ENCODE results near the gene TENT5A. TPM values are rescaled to one million over a fixed set of nuclear protein-coding genes. Genes with fewer than 3 reads are reported as not detected.

Gene TENT5A
- 1.5 and 2.9 TPM in 2 replicates for total RNA-seq (2014; rRNA removed; shearing (Covaris generic))

- Histone ChIP-seq H3K27me3 (ENCODE audit: control insufficient read depth, insufficient read depth, low read length) (peaks cover 25% of the 10 kb centered on the region), H3K4me3 (ENCODE audit: insufficient read depth, low read depth, low read length) (peak within 1 kb of the TSS; percentile 74), H3K36me3 (replicated peaks; ENCODE audit: control insufficient read depth, insufficient read depth, low read length) (no peaks in the 10 kb centered on the region)
- DNase-seq, result peak; percentile 91
Observed at GRCh38 chr6:81752084-81752920, at the start of gene TENT5A. Gene TENT5A, minus strand, starts transcription at chr6:81752681. Its CDS starts 540 bp downstream, at chr6:81752141.

GRCh38 chr6:81801489-81801888 lies 49.0 kb upstream of the TENT5A start:
- H3K27me3 ChIP-seq (ENCODE audit: control insufficient read depth, insufficient read depth, low read length), result no peaks in the 10 kb centered on the region
- no peak for DNase-seq
- H3K4me3 ChIP-seq (ENCODE audit: insufficient read depth, low read depth, low read length), result no peak overlapping the region
- no peaks in the 10 kb centered on the region for H3K36me3 ChIP-seq (replicated peaks; ENCODE audit: control insufficient read depth, insufficient read depth, low read length)

- Histone ChIP-seq H3K36me3 (replicated peaks; ENCODE audit: control insufficient read depth, insufficient read depth, low read length) (no peaks in the 10 kb centered on the region), H3K27me3 (ENCODE audit: control insufficient read depth, insufficient read depth, low read length) (no peaks in the 10 kb centered on the region), H3K4me3 (ENCODE audit: insufficient read depth, low read depth, low read length) (no peak overlapping the region)
- DNase-seq, result no peak
Observed at GRCh38 chr6:81800666-81801065, 48.2 kb upstream of the TENT5A start.

GRCh38 chr6:81799323-81799722 lies 46.8 kb upstream of the TENT5A start:
- DNase-seq, result no peak
- Histone ChIP-seq H3K4me3 (ENCODE audit: insufficient read depth, low read depth, low read length) (no peak overlapping the region), H3K36me3 (replicated peaks; ENCODE audit: control insufficient read depth, insufficient read depth, low read length) (no peaks in the 10 kb centered on the region), H3K27me3 (ENCODE audit: control insufficient read depth, insufficient read depth, low read length) (no peaks in the 10 kb centered on the region)

DNA sequence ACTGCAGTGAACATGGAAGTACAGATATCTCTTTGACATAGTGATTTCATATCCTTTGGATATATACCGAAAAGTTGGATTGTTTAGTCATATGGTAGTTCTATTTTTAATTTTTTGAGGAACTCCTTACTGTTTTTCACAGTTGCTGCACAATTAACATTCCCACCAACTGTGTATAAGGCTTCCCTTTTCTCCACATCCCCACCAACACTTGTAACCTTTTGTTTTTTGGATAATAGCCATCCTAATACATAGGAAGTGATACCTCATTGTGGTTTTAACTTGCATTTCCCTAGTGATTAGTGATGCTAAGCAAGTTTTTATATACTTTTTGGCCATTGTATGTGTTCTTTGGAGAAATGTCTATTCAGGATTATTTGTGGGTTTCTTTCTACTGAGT lies 45.1 kb upstream of the TENT5A start:
- Histone ChIP-seq H3K27me3 (ENCODE audit: control insufficient read depth, insufficient read depth, low read length) (no peaks in the 10 kb centered on the region), H3K36me3 (replicated peaks; ENCODE audit: control insufficient read depth, insufficient read depth, low read length) (no peaks in the 10 kb centered on the region), H3K4me3 (ENCODE audit: insufficient read depth, low read depth, low read length) (no peak overlapping the region)
- DNase-seq, result no peak

DNA sequence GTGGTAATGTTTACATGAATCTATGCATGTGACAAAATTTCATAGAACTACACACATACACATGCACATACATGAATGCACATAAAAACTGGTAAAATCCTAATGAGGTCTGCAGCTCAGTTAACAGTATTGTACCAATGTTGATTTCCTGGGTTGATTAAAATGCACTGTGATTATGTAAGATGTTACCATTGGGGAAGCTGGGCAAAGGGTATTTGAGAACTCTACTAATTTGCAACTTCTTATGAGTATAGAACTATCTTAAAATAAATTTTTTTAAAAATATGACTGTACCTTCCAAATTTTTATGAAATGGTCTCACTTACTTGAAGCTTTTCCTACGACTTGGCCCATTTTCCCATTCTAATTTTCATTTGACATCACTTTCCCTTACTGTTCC lies 43.4 kb upstream of the TENT5A start:
- H3K36me3 ChIP-seq (replicated peaks; ENCODE audit: control insufficient read depth, insufficient read depth, low read length), result no peaks in the 10 kb centered on the region
- H3K27me3 ChIP-seq (ENCODE audit: control insufficient read depth, insufficient read depth, low read length), result no peaks in the 10 kb centered on the region
- no peak for DNase-seq
- H3K4me3 ChIP-seq (ENCODE audit: insufficient read depth, low read depth, low read length), result no peak overlapping the region

GRCh38 chr6:81793821-81794475 lies 41.5 kb upstream of the TENT5A start:
- no peaks in the 10 kb centered on the region for H3K36me3 ChIP-seq (replicated peaks; ENCODE audit: control insufficient read depth, insufficient read depth, low read length)
- H3K4me3 ChIP-seq (ENCODE audit: insufficient read depth, low read depth, low read length), result no peak overlapping the region
- DNase-seq, result no peak

DNA sequence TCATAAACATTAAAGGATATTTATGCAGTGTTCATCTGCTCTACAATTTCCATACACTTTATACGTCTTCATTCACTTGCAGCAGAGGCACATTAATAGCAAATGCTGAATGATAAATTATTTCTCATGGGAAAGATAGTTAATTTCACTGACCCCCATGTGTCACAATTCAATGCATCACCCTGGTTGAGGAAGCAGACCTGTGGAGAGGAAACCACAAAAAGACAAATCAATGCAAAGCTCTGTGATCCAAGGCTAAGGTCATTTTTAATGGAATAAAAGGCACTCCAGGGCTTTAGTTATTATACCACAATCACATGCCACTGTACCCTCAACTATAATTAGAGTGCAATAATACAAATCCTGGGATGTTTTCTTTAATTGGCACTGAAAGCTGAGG lies 40.3 kb upstream of the TENT5A start:
- H3K4me3 ChIP-seq (ENCODE audit: insufficient read depth, low read depth, low read length), result no peak overlapping the region
- H3K36me3 ChIP-seq (replicated peaks; ENCODE audit: control insufficient read depth, insufficient read depth, low read length), result no peaks in the 10 kb centered on the region
- no peaks in the 10 kb centered on the region for H3K27me3 ChIP-seq (ENCODE audit: control insufficient read depth, insufficient read depth, low read length)
- no peak for DNase-seq

More at GRCh38 chr6:81793821-81794475, 41.5 kb upstream of the TENT5A start:
- no peaks in the 10 kb centered on the region for H3K27me3 ChIP-seq (ENCODE audit: control insufficient read depth, insufficient read depth, low read length)

DNA sequence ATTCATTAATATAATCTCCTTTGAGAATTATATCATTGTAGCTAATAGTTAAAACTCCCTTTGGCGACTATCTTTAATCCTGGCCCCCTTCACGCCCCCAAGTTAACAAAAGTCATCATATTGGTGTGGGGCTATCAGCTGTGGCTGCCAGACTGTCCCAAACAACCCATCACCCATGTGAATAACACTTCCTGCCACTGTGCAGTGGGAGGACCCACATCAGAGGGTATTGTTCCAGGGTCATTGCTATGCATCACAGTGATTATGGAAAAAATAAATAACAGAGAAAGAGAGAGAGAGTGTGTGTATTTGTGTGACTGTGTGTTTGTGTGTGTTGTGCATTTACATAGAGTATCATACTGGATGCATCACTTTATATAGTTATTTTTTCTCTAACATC lies 39.3 kb upstream of the TENT5A start:
- Histone ChIP-seq H3K27me3 (ENCODE audit: control insufficient read depth, insufficient read depth, low read length) (no peaks in the 10 kb centered on the region), H3K4me3 (ENCODE audit: insufficient read depth, low read depth, low read length) (no peak overlapping the region), H3K36me3 (replicated peaks; ENCODE audit: control insufficient read depth, insufficient read depth, low read length) (no peaks in the 10 kb centered on the region)
- DNase-seq, result no peak

DNA sequence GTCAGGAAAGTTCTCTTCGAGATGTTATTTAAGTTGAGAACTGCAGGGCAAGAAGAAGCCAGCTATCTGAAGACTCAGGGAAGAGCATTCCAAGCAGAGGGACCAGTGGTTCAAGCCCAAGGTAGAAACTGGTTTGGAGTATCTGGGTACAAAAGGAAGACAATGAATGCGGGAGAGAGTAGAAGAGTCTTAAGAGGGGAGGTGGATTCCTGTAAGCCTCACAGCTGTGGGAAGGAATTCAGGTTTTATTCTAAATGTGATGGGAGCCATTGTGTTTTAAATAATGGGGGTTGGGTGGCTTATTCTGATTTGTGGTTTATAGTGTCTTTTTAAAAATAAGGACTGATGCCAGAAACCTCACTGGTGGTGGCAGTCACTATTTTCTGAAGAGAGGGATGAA lies 37.6 kb upstream of the TENT5A start:
- DNase-seq, result peak; percentile 13
- no peaks in the 10 kb centered on the region for H3K36me3 ChIP-seq (replicated peaks; ENCODE audit: control insufficient read depth, insufficient read depth, low read length)
- H3K4me3 ChIP-seq (ENCODE audit: insufficient read depth, low read depth, low read length), result no peak overlapping the region
- no peaks in the 10 kb centered on the region for H3K27me3 ChIP-seq (ENCODE audit: control insufficient read depth, insufficient read depth, low read length)

- Histone ChIP-seq H3K36me3 (replicated peaks; ENCODE audit: control insufficient read depth, insufficient read depth, low read length) (no peaks in the 10 kb centered on the region), H3K4me3 (ENCODE audit: insufficient read depth, low read depth, low read length) (no peak overlapping the region), H3K27me3 (ENCODE audit: control insufficient read depth, insufficient read depth, low read length) (no peaks in the 10 kb centered on the region)
- DNase-seq, result no peak
Observed at GRCh38 chr6:81789291-81789690, 36.8 kb upstream of the TENT5A start.

DNA sequence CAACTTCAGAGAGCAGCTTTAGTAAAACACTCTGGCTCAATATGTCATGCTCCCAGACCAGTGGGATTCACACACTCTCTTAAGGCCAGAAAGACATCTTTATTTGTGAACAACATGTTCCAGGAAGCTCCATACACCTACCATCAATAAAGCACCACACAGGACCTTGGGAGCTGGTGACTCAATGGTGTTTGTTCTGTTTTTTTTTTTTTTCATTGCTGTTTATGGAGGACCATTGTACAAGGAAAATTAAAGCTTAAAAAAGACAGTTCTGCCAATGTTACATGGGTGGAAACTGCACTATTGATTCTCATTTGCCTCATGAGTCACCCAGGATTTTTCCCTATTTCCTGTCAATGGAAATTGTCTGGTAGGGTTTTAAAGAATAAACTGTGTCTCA lies 36.3 kb upstream of the TENT5A start:
- H3K4me3 ChIP-seq (ENCODE audit: insufficient read depth, low read depth, low read length), result no peak overlapping the region
- no peak for DNase-seq
- H3K36me3 ChIP-seq (replicated peaks; ENCODE audit: control insufficient read depth, insufficient read depth, low read length), result no peaks in the 10 kb centered on the region
- H3K27me3 ChIP-seq (ENCODE audit: control insufficient read depth, insufficient read depth, low read length), result no peaks in the 10 kb centered on the region

DNA sequence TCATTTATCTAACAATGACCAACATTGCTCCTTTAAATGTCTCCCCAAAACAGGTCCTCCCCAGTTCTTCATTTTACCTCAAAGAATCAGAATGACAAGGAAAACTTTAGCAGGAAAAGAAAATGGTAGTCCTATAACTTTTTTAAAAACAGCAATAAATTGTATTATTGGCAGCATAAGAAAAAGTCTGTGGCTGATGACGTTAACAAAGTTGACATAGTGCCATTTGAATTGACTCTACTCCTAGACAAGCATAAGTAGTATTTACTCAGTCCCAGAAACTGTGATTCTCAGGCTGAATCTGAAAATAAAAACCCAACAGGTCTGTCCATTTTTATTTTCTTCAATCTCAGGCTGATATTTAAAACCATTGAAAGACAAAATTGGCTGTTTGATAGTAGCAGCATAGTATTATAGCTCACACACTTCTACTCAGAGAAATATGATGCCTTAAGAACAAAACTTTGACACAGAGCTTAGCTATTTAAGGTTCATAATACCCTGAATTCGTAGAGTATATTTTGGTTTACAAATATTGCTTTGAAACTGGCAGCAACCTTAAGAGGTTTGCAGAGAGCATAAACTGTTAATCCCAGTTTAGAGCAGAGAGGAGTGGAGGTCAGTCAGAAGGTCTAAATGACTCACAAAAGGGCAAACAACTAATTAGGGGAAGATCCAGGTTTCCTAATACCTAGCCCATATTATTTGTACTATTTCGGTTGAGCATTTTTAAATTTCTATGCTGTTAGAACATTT lies 35.0 kb upstream of the TENT5A start:
- Histone ChIP-seq H3K27me3 (ENCODE audit: control insufficient read depth, insufficient read depth, low read length) (no peaks in the 10 kb centered on the region), H3K36me3 (replicated peaks; ENCODE audit: control insufficient read depth, insufficient read depth, low read length) (no peaks in the 10 kb centered on the region), H3K4me3 (ENCODE audit: insufficient read depth, low read depth, low read length) (no peak overlapping the region)
- DNase-seq, result no peak

DNA sequence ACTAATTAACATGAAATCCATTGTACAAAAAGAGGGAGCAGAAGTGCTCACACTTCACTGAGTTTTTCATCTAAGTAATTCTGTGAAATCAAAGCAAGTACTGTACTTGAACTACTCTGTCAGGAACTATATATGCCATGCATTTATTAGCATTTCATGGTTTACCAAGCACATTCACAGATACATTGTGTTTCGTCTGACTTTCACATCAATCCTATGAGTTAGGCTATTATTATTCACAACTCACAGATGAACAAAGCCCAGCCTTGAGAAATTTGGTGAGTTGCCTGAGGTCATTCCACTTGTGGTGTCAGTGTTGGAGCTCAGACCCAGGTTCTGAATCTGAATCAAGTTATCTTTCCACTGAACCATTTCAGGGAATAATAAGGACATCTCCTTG lies 33.7 kb upstream of the TENT5A start:
- no peak for DNase-seq
- Histone ChIP-seq H3K4me3 (ENCODE audit: insufficient read depth, low read depth, low read length) (no peak overlapping the region), H3K36me3 (replicated peaks; ENCODE audit: control insufficient read depth, insufficient read depth, low read length) (no peaks in the 10 kb centered on the region), H3K27me3 (ENCODE audit: control insufficient read depth, insufficient read depth, low read length) (no peaks in the 10 kb centered on the region)

- H3K27me3 ChIP-seq (ENCODE audit: control insufficient read depth, insufficient read depth, low read length), result no peaks in the 10 kb centered on the region
- no peak overlapping the region for H3K4me3 ChIP-seq (ENCODE audit: insufficient read depth, low read depth, low read length)
- DNase-seq, result no peak
- H3K36me3 ChIP-seq (replicated peaks; ENCODE audit: control insufficient read depth, insufficient read depth, low read length), result no peaks in the 10 kb centered on the region
Observed at GRCh38 chr6:81785377-81785776, 32.9 kb upstream of the TENT5A start.

Measured in H7 (cell line).